Fibroblast of mammary gland (primary cell): ENCODE data around the gene GPATCH4.
"Not testable (repeated sequence)": the region's sequence is repeated elsewhere in the genome, so short reads cannot be mapped to it uniquely, and the experiment has no call there.

Source experiments
- DNase-seq: peaks from one replicate; pipeline ENCODE4 v3.0.0-alpha.2; 2010; ENCODE audit warnings: low read depth
- H3K4me3 ChIP-seq: 2 replicates; pipeline ENCODE4 v1.5.1; 2011; ENCODE audit warnings: low read depth, mild to moderate bottlenecking, low read length, moderate library complexity; ENCODE audit not compliant: control insufficient read depth
- CTCF ChIP-seq: conservative IDR thresholded peaks from 2 replicates; pipeline ENCODE4 v1.5.1; 2011; ENCODE audit warnings: low read depth, low read length, inconsistent platforms; ENCODE audit not compliant: control insufficient read depth, insufficient read depth

The GPATCH4 gene

GRCh38 chr1:156622581-156623297 lies 21.5 kb upstream of the GPATCH4 start:
- DNase-seq: no peak
- H3K4me3 ChIP-seq: no peak overlapping the region
- TF ChIP-seq CTCF: no peak

- H3K4me3 ChIP-seq: no peak overlapping the region
- TF ChIP-seq CTCF: no peak
- DNase-seq: no peak
These were observed 18.3 kb upstream of the GPATCH4 start for GRCh38 chr1:156619582-156619955.

GRCh38 chr1:156618853-156619581 lies 17.7 kb upstream of the GPATCH4 start, which contains the start of gene HAPLN2:
Gene HAPLN2 (plus strand): TSS chr1:156619415. CDS start chr1:156623491, 4,076 bp downstream.
- H3K4me3 ChIP-seq: no peak within 1 kb of the TSS
- peak; percentile 48 for TF ChIP-seq CTCF
- no peak for DNase-seq

- DNase-seq: peak; percentile 54
- peak; percentile 7 for TF ChIP-seq CTCF
- no peak overlapping the region for H3K4me3 ChIP-seq
These were observed 15.2 kb upstream of the GPATCH4 start for GRCh38 chr1:156616463-156616862.

- H3K4me3 ChIP-seq: no peak overlapping the region
- no peak for DNase-seq
- TF ChIP-seq CTCF: no peak
These were observed 14.7 kb upstream of the GPATCH4 start for GRCh38 chr1:156615946-156616345.

GRCh38 chr1:156612666-156613065 lies 11.4 kb upstream of the GPATCH4 start:
- no peak for DNase-seq
- no peak overlapping the region for H3K4me3 ChIP-seq
- TF ChIP-seq CTCF: no peak

- not testable (repeated sequence) for DNase-seq, H3K4me3 ChIP-seq
These were observed 8.8 kb upstream of the GPATCH4 start for GRCh38 chr1:156610072-156610471.
